HG03135 (cell line): Measurements from ENCODE around the gene ACD.
"Not testable (repeated sequence)": the region's sequence is repeated elsewhere in the genome, so short reads cannot be mapped to it uniquely, and the experiment has no call there.

Source experiments
- ATAC-seq: cut with Tn5 transposase; IDR thresholded peaks from one replicate; pipeline ENCODE4 v1.9.1; 2021; ENCODE audit warnings: mild to moderate bottlenecking, moderate library complexity; ENCODE audit not compliant: unreplicated experiment

ACD gene

GRCh38 chr16:67659675-67660563, at the start of gene ACD:
Gene ACD (minus strand): TSS chr16:67660260. CDS start chr16:67660220, 40 bp downstream.
- ATAC-seq = peak; percentile 47

GRCh38 chr16:67709050-67709449, 49.0 kb upstream of the ACD start:
- ATAC-seq = no peak

- ATAC-seq = no peak
Measured at GRCh38 chr16:67708368-67708771, 48.3 kb upstream of the ACD start.

GRCh38 chr16:67707790-67708189, 47.7 kb upstream of the ACD start:
- no peak for ATAC-seq

DNA sequence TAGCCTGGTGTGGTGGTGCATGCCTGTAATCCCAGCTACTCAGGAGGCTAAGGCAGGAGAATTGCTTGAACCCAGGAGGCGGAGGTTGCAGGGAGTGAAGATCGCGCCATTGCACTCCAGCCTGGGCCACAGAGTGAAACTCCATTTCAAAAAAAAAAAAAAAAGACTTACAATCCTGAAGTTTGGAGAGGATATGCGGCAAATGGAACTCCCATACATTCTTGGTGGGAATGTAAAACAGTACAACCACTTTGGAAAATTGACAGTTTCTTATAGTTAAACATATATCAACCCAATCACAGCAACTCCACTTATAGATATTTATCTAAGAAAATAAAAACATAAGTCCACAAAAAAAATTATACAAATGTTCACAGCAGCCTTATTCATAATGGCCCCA, 47.1 kb upstream of the ACD start:
- ATAC-seq = no peak

GRCh38 chr16:67704110-67704509, 44.0 kb upstream of the ACD start:
- no peak for ATAC-seq

DNA sequence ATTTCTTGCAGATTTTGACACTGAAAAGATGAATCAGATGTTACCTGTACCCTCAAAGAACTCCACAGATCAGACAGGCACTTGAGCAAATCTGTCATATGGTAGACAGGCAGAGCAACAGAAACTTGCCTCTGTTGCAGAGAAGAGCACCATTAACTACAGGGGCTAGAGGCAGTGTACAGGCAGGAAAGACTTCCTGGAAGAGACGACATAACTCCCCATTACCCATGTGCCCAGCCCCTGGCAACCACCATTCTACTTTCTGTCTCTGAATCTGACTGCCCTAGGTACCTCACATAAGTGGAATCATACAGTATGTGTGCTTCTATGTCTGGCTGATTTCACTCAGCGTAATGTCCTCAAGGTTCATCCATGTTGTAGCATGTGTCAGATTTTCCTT, 43.6 kb upstream of the ACD start:
- no peak for ATAC-seq

DNA sequence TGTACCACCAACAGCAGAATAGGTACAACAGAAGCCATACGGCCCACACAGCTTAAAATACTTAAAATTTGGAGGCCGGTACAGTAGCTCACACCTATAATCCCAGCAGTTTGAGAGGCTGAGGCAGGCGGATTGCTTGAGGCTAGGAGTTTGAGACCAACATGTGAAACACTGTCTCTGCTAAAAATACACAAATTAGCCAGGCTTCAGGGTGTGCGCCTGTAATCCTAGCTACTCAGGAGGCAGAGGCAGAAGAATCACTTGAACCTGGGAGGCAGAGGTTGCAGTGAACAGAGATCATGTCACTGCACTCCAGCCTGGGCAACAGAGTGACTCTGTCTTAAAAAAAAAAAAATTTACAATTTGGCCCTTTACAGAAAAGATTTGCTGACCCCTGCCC, 42.1 kb upstream of the ACD start:
- ATAC-seq = no peak

DNA sequence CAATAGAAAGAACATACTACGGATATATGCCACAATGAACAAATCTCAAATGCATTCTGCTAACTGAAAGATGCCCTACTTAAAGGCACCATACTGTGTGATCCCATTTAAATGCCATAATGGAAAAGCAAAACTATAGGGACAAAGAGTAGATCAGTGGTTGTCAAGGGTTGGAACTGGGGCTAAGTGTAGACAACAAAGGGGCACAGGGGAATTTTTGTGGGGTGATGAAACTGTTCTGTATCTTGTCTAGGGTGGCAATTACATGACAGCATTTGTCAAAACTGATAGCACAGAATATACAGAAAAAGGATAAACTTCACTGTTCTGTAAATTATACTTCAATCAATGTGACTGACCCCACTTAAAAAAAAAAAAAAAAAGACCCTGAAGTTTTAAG, 41.4 kb upstream of the ACD start:
- no peak for ATAC-seq

DNA sequence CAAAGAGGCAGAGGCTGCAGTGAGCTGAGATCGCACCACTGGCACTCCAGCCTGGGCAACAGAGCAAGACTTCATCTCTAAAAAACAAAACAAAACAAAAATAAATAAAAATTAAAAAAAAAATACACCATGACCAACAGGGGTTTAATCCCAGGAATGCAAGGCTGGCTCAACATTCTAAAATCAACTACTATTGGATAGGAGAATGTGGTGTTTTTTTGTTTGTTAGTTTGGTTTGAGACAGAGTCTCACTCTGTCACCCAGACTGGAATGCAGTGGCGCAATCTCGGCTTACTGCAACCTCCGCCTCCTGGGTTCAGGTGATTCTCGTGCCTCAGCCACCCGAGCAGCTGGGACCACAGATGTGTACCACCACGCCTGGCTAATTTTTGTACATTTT, 39.2 kb upstream of the ACD start:
- ATAC-seq = no peak

- no peak for ATAC-seq
Measured at GRCh38 chr16:67697422-67698185, 37.5 kb upstream of the ACD start.

GRCh38 chr16:67694611-67695010, 34.6 kb upstream of the ACD start:
- no peak for ATAC-seq

- not testable (repeated sequence) for ATAC-seq
Measured at GRCh38 chr16:67693517-67694285, 33.6 kb upstream of the ACD start.

GRCh38 chr16:67685388-67686112, 25.5 kb upstream of the ACD start:
- ATAC-seq = no peak

GRCh38 chr16:67683767-67684166, 23.7 kb upstream of the ACD start:
- no peak for ATAC-seq

- no peak for ATAC-seq
Measured at GRCh38 chr16:67679935-67680897, 20.2 kb upstream of the ACD start.

DNA sequence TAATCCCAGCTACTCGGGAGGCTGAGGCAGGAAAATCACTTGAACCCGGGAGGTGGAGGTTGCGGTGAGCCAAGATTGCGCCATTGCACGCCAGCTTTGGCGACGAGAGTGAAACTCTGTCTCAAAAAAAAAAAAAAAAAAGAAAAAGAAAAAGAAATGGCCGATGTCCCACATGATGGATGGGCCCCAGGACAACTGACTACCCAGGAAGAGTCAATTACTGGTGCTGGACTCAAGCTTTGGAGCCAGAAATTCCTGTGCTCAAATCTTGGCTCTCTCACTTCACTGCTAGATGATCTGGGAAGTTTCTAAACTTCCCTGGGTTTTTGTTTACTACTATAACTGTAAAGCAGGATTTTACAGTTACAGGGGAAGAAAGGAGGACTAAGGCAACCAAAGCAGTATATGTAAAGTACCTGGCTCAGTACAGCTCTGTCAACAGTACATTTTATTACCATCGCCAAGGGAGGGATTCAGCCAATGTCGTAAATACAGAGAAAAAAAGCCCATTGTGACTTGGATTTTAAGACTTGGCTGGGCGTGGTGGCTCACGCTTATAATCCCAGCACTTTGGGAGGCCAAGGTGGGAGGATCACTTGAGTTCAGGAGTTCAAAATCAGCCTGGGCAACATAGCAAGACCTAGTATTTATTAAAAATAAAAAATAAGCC, 18.4 kb upstream of the ACD start:
- ATAC-seq = no peak

GRCh38 chr16:67677712-67678111, 17.7 kb upstream of the ACD start:
- no peak for ATAC-seq

- no peak for ATAC-seq
Measured at GRCh38 chr16:67676939-67677338, 16.9 kb upstream of the ACD start.
